ENCODE results near the gene RNPEP.
"Not testable (repeated sequence)": the region's sequence is repeated elsewhere in the genome, so short reads cannot be mapped to it uniquely, and the experiment has no call there.

The RNPEP gene, protein sequence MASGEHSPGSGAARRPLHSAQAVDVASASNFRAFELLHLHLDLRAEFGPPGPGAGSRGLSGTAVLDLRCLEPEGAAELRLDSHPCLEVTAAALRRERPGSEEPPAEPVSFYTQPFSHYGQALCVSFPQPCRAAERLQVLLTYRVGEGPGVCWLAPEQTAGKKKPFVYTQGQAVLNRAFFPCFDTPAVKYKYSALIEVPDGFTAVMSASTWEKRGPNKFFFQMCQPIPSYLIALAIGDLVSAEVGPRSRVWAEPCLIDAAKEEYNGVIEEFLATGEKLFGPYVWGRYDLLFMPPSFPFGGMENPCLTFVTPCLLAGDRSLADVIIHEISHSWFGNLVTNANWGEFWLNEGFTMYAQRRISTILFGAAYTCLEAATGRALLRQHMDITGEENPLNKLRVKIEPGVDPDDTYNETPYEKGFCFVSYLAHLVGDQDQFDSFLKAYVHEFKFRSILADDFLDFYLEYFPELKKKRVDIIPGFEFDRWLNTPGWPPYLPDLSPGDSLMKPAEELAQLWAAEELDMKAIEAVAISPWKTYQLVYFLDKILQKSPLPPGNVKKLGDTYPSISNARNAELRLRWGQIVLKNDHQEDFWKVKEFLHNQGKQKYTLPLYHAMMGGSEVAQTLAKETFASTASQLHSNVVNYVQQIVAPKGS

DNA sequence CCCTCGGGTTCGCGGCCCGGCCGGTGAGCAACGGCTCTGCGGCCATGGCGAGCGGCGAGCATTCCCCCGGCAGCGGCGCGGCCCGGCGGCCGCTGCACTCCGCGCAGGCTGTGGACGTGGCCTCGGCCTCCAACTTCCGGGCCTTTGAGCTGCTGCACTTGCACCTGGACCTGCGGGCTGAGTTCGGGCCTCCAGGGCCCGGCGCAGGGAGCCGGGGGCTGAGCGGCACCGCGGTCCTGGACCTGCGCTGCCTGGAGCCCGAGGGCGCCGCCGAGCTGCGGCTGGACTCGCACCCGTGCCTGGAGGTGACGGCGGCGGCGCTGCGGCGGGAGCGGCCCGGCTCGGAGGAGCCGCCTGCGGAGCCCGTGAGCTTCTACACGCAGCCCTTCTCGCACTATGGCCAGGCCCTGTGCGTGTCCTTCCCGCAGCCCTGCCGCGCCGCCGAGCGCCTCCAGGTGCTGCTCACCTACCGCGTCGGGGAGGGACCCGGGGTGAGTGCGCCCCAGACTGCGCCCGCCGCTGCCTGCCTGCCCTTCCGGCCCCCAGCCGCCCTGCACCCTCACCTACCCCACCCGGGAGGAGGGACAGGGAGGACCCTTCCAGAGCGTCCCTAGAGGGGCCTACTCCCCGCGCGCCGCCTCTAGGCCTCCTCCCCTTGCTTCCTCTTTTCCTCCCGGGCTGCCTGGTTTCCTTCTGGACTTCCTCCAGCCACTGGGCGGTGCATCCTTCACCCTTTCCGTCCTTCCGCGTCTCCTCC, at the start of gene RNPEP:
Gene RNPEP, plus strand, starts transcription at position 26 of the 757 bp plus-strand sequence. Its CDS starts 19 bp downstream, at position 45.
- DNase-seq (ENCODE audit: extremely low read depth, low read depth) = peak; percentile 51
- peak within 1 kb of the TSS; percentile 54 for H3K4me3 ChIP-seq (replicated peaks; ENCODE audit: low read depth, low read length)
- TF ChIP-seq, protein P1, sequence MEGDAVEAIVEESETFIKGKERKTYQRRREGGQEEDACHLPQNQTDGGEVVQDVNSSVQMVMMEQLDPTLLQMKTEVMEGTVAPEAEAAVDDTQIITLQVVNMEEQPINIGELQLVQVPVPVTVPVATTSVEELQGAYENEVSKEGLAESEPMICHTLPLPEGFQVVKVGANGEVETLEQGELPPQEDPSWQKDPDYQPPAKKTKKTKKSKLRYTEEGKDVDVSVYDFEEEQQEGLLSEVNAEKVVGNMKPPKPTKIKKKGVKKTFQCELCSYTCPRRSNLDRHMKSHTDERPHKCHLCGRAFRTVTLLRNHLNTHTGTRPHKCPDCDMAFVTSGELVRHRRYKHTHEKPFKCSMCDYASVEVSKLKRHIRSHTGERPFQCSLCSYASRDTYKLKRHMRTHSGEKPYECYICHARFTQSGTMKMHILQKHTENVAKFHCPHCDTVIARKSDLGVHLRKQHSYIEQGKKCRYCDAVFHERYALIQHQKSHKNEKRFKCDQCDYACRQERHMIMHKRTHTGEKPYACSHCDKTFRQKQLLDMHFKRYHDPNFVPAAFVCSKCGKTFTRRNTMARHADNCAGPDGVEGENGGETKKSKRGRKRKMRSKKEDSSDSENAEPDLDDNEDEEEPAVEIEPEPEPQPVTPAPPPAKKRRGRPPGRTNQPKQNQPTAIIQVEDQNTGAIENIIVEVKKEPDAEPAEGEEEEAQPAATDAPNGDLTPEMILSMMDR (IDR thresholded peaks at IDR 0.05; ENCODE audit: low read depth, low read length, missing control alignments) = no peak

DNA sequence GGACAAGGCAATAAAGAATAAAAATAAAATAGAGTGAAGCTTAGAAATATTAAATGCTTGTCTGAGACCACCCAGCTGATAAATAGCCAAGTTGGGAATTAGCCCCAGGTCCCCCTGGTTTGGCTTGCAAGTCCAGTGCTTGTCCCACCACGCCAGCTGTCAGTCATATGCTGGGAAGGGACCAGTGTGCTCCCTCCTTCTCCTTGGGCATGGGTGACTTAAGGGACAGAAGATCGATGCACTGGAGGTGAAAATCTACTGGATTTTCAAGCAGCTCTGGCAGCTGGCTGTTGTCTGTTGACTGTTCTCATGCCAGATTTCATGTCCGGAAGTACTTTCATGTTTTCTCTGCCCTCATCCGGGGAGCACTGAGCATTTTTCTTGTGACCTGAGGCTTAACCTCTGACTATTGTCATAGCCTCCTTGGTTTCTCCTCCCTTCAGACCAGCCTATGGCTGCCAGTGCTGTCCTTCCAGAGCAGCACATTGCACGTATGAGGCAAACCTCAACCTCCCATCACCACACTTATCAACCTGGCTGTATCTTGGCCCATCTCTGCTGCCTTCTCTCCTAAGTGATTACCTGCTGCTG, 48.5 kb upstream of the RNPEP start:
- TF ChIP-seq, protein P1 (IDR thresholded peaks at IDR 0.05; ENCODE audit: low read depth, low read length, missing control alignments) = no peak
- DNase-seq (ENCODE audit: extremely low read depth, low read depth) = no peak

DNA sequence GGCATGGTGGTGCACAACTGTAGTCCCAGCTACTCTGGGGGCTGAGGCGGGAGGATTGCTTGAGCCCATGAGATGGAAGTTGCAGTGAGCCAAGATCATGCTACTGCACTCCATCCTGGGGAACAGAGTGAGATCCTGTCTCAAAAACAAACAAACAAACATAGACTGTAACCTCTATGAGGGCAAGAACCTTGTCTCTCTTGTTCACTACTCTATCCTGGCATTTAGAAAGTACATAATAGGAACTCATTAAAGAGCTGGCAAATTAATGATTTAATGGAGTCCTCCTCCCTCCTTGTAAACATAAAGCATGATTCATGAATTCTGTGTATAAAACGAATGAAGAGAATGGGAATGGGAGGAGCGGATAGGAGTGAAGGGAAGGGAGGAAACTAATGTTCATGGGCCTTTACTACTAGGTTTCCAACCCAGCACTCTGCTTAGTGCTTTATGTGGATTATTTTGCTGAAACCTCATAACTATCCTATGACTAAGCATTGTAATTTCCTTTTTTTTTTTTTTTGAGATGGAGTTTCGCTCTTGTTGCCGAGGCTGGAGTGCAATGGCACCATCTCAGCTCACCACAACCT, 44.7 kb upstream of the RNPEP start:
- TF ChIP-seq, protein P1 (IDR thresholded peaks at IDR 0.05; ENCODE audit: low read depth, low read length, missing control alignments) = no peak
- H3K4me3 ChIP-seq (replicated peaks; ENCODE audit: low read depth, low read length) = no peak overlapping the region
- peak; percentile 45 for DNase-seq (ENCODE audit: extremely low read depth, low read depth)

More for the DNA sequence above, 48.5 kb upstream of the RNPEP start:
- H3K4me3 ChIP-seq (replicated peaks; ENCODE audit: low read depth, low read length) = no peak overlapping the region

DNA sequence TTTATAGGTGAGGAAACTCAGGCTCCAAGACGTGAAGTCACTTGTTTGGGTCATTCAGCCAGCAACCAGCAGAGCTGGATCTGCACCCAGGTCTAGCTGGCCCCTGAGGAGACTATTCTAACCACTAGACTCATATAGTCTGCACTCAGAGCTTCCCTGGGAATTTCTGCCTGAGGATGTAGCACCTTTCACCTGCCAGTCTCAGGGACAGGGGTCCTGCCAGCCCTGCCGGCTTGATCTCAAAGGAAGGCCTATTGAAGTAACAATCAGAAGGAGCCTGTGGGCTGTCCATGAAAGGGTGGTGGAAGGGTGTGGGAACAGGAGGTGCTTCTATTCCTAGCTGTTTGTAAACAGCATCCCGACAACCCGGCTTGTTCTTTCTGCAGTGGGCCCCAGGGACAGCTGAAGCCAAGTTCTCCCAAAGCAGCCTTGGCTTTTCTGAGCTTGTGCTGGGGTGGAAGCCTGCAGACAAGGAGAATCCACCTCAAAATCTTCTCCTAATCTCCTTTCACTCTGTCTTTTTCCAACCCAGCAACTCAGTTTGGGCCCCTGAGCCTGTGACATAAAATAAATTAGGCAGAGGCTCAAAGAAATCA, 43.9 kb upstream of the RNPEP start:
- no peak overlapping the region for H3K4me3 ChIP-seq (replicated peaks; ENCODE audit: low read depth, low read length)
- DNase-seq (ENCODE audit: extremely low read depth, low read depth) = no peak
- TF ChIP-seq, protein P1 (IDR thresholded peaks at IDR 0.05; ENCODE audit: low read depth, low read length, missing control alignments) = no peak

DNA sequence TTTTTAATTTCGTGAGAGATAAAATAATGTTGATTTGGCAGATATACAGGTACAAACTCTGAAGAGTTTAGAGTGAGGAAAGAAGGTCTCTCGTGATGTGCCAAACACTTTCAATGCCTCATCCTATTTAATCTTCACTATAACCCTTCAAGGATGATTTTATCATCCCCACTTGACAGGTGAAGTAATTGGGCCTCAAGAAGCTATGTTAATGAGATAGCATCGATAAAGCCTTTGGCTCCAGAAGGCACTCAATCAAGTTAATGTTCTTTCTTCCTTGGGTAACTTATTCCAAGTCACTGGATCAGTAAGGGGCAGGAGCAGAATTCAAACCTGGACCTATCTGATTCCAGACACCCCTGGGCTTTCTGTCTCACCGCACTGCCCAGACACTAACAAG, 43.3 kb upstream of the RNPEP start:
- no peak for DNase-seq (ENCODE audit: extremely low read depth, low read depth)
- H3K4me3 ChIP-seq (replicated peaks; ENCODE audit: low read depth, low read length) = no peak overlapping the region
- TF ChIP-seq, protein P1 (IDR thresholded peaks at IDR 0.05; ENCODE audit: low read depth, low read length, missing control alignments) = no peak

DNA sequence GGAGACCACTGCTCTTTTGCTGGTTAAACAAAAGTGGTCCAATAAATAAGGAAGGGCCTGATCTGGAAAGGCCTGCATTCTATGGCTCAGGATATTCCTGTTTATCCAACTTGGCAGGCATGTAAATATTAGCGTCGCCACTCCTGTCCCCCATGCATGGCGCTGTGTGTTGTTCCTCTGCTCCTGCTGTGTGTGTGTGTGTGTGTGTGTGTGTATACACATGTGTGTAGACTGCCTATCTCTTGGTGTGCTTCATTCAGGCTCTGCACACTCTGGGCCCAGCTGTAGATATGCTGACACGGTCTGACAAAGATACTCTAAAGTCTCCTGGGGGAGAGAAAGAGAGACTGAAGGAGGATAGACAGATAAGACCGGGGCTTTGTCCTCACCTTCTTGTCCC, 42.9 kb upstream of the RNPEP start:
- H3K4me3 ChIP-seq (replicated peaks; ENCODE audit: low read depth, low read length) = no peak overlapping the region
- TF ChIP-seq, protein P1 (IDR thresholded peaks at IDR 0.05; ENCODE audit: low read depth, low read length, missing control alignments) = no peak
- no peak for DNase-seq (ENCODE audit: extremely low read depth, low read depth)

DNA sequence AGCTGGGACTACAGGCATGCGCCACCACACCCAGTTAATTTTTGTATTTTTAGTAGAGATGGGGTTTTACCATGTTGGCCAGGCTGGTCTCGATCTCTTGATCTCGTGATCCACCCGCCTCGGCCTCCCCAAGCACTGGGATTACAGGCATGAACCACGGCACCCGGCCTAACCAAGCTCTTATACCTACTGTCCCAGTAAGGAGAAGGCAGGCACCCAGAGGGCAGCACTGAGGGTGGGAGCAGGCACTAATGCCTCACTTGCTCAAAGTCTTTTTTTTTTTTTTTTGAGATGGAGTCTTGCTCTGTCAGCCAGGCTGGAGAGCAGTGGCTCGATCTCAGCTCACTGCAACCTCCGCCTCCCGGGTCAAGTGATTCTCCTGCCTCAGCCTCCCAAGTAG, 42.1 kb upstream of the RNPEP start:
- DNase-seq (ENCODE audit: extremely low read depth, low read depth); H3K4me3 ChIP-seq (replicated peaks; ENCODE audit: low read depth, low read length): not testable (repeated sequence)

All from HFF-Myc (cell line).